NT2/D1 (cell line): ENCODE data around the gene GABARAP.

Experiments
- SUZ12 ChIP-seq: IDR thresholded peaks from 2 replicates; pipeline ENCODE4 v1.6.1; 2011; ENCODE audit not compliant: insufficient read length, insufficient read depth; ENCODE audit errors: extremely low read depth
- YY1 ChIP-seq: IDR thresholded peaks from 2 replicates; pipeline ENCODE4 v1.6.1; 2011; ENCODE audit not compliant: insufficient read length, insufficient read depth
- ZNF274 ChIP-seq: IDR thresholded peaks from 2 replicates; pipeline ENCODE4 v1.6.1; 2011; ENCODE audit warnings: mild to moderate bottlenecking, low read depth, low read length

GRCh38 chr17:7234083-7234951 lies 7.9 kb downstream of the GABARAP start, which contains the start of gene DVL2:
- TF ChIP-seq YY1: no peak
- no peak for TF ChIP-seq SUZ12
- TF ChIP-seq ZNF274: no peak
